Fibroblast of villous mesenchyme (primary cell): ENCODE measurements around the gene MYH4. TPM values are rescaled to one million over a fixed set of nuclear protein-coding genes. Genes with fewer than 3 reads are reported as not detected.

Source experiments
- DNase-seq: peaks from one replicate; pipeline ENCODE4 v3.0.0-alpha.2; 2010; ENCODE audit warnings: low read depth
- H3K4me3 ChIP-seq: 2 replicates; pipeline ENCODE4 v1.5.1; 2011; ENCODE audit warnings: low read depth, mild to moderate bottlenecking, low read length
- CTCF ChIP-seq: IDR thresholded peaks from 2 replicates; pipeline ENCODE4 v1.5.1; 2012; ENCODE audit warnings: low read depth, mild to moderate bottlenecking, low read length; ENCODE audit not compliant: insufficient read depth
- total RNA-seq: library from RNA; depleted of rRNA; stranded (reverse); fragments of >200 nt; gene quantifications from 2 replicates; pipeline ENCODE4 v1.2.3, GENCODE V29; 2012

Gene MYH4
- not detected in 2 replicates for total RNA-seq

DNA sequence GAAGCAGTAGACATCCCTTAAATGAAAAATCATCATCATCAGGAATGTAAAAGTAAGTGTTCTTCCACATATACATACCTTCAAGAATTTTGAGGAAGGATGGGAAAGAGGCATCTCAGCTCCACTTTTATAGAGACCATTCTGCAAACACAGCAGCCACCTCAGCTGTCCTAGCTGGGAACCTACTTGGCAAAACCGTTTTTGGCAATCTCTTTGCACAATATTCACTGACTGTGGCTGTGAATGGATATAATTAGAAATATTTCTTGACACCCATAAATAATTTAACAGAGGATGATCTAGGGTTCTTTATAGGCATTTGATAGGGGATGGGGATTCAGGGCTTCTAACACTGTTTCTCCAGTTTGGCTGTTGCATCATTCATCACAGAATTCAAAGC is at the start of gene MYH4:
MYH4 (minus strand) TSS at position 101 of the 400 bp plus-strand sequence. CDS start 2,814 bp downstream, outside the sequence.
- H3K4me3 ChIP-seq: no peak within 1 kb of the TSS
- DNase-seq: no peak
- no peak for TF ChIP-seq CTCF

- TF ChIP-seq CTCF: no peak
- no peak within 1 kb of the TSS for H3K4me3 ChIP-seq
- no peak for DNase-seq
These were observed 49.1 kb upstream of the MYH4 start, which contains the start of gene MYH1 for GRCh38 chr17:10518271-10519037. TSS of gene MYH1 (minus strand) at chr17:10518542. CDS start at chr17:10516642, 1,900 bp downstream.

DNA sequence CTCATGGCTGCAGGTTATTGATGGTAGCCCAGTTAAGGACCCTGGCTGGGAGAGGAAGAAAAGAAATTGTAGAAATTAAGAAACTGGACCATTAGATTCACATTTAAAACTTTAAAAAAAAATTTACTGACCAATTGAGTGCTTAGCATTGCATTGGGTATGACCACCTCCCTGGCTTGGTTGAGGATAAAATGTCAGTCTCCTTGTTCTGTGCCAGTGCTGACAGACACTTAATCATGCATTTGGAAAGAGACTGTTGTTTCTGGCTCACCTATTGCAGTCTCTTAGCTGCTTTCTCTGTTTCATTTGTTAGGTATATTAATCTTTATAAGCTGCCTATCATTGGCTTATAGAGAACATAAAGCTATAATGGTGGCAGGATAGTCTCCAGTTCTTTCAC is 47.3 kb upstream of the MYH4 start:
- no peak for TF ChIP-seq CTCF
- no peak for DNase-seq
- H3K4me3 ChIP-seq: no peak overlapping the region

- DNase-seq: no peak
These were observed 46.7 kb upstream of the MYH4 start for GRCh38 chr17:10516065-10516464.

GRCh38 chr17:10513299-10514067 is 44.1 kb upstream of the MYH4 start:
- TF ChIP-seq CTCF: no peak
- DNase-seq: peak; percentile 23

More at GRCh38 chr17:10516065-10516464, 46.7 kb upstream of the MYH4 start:
- no peak for TF ChIP-seq CTCF
- H3K4me3 ChIP-seq: no peak overlapping the region

DNA sequence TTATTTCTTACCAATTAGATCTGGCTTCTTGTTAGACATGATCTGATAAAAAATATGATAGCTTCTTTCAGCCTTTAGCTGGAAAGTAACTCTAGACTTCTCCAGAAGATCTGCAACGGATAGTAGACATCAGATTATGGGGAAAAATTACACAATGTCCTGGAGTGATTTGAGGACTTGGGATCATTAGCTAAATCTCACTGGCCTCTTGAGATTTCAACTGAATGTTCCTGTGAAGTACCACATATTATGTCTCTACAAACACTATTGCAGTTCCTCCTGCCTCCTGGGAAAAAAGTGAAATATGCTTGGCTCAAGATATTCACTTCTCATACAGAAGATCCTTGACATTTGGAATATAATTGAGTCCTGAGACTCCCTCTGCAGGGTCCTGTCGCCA is 43.5 kb upstream of the MYH4 start:
- no peak overlapping the region for H3K4me3 ChIP-seq
- DNase-seq: no peak
- no peak for TF ChIP-seq CTCF

More at GRCh38 chr17:10513299-10514067, 44.1 kb upstream of the MYH4 start:
- no peak overlapping the region for H3K4me3 ChIP-seq
